ENCODE results near the gene ISLR2.

Gene ISLR2

GRCh38 chr15:74180881-74181602, 50.7 kb downstream of the ISLR2 start:
- no peaks in the 10 kb centered on the region for H3K27me3 ChIP-seq (ENCODE audit: control insufficient read depth, insufficient read depth, low read length)
- H3K4me1 ChIP-seq (ENCODE audit: control insufficient read depth, insufficient read depth, low read length): peaks cover 8% of the 10 kb centered on the region; the same call in 1 of the 2 replicates
- no peak overlapping the region for H3K27ac ChIP-seq (ENCODE audit: low read depth, low read length)
- H3K9me3 ChIP-seq (ENCODE audit: control insufficient read depth, insufficient read depth, low read length): no peaks in the 10 kb centered on the region
- no peak overlapping the region for H3K4me3 ChIP-seq (ENCODE audit: low read depth, low read length)
- no peaks in the 10 kb centered on the region for H3K36me3 ChIP-seq (ENCODE audit: control insufficient read depth, insufficient read depth, low read length)
- no peak overlapping the region for H3K9ac ChIP-seq (ENCODE audit: low read depth, low read length)

- H3K4me1 ChIP-seq (ENCODE audit: control insufficient read depth, insufficient read depth, low read length): no peaks in the 10 kb centered on the region
- H3K4me3 ChIP-seq (ENCODE audit: low read depth, low read length): no peak overlapping the region
- no peak overlapping the region for H3K27ac ChIP-seq (ENCODE audit: low read depth, low read length)
- no peaks in the 10 kb centered on the region for H3K27me3 ChIP-seq (ENCODE audit: control insufficient read depth, insufficient read depth, low read length)
- H3K36me3 ChIP-seq (ENCODE audit: control insufficient read depth, insufficient read depth, low read length): no peaks in the 10 kb centered on the region
- no peaks in the 10 kb centered on the region for H3K9me3 ChIP-seq (ENCODE audit: control insufficient read depth, insufficient read depth, low read length)
- no peak overlapping the region for H3K9ac ChIP-seq (ENCODE audit: low read depth, low read length)
Observed at GRCh38 chr15:74182131-74182530, 51.7 kb downstream of the ISLR2 start.

GRCh38 chr15:74184582-74185091, 54.3 kb downstream of the ISLR2 start:
- Histone ChIP-seq H3K27me3 (ENCODE audit: control insufficient read depth, insufficient read depth, low read length) (no peaks in the 10 kb centered on the region), H3K4me3 (ENCODE audit: low read depth, low read length) (no peak overlapping the region), H3K9ac (ENCODE audit: low read depth, low read length) (no peak overlapping the region), H3K36me3 (ENCODE audit: control insufficient read depth, insufficient read depth, low read length) (no peaks in the 10 kb centered on the region), H3K27ac (ENCODE audit: low read depth, low read length) (no peak overlapping the region), H3K9me3 (ENCODE audit: control insufficient read depth, insufficient read depth, low read length) (no peaks in the 10 kb centered on the region), H3K4me1 (ENCODE audit: control insufficient read depth, insufficient read depth, low read length) (no peaks in the 10 kb centered on the region)

- Histone ChIP-seq H3K9me3 (ENCODE audit: control insufficient read depth, insufficient read depth, low read length) (no peaks in the 10 kb centered on the region), H3K4me3 (ENCODE audit: low read depth, low read length) (no peak overlapping the region), H3K36me3 (ENCODE audit: control insufficient read depth, insufficient read depth, low read length) (no peaks in the 10 kb centered on the region), H3K4me1 (ENCODE audit: control insufficient read depth, insufficient read depth, low read length) (no peaks in the 10 kb centered on the region), H3K27me3 (ENCODE audit: control insufficient read depth, insufficient read depth, low read length) (no peaks in the 10 kb centered on the region), H3K9ac (ENCODE audit: low read depth, low read length) (no peak overlapping the region), H3K27ac (ENCODE audit: low read depth, low read length) (no peak overlapping the region)
Observed at GRCh38 chr15:74185710-74186348, 55.4 kb downstream of the ISLR2 start.
